GM19351 (cell line): Measurements from ENCODE around the gene EMP2.
"Not testable (repeated sequence)": the region's sequence is repeated elsewhere in the genome, so short reads cannot be mapped to it uniquely, and the experiment has no call there.

Experiments
- ATAC-seq: cut with Tn5 transposase; IDR thresholded peaks from one replicate; pipeline ENCODE4 v1.9.1; 2021; ENCODE audit warnings: mild to moderate bottlenecking, moderate library complexity; ENCODE audit not compliant: unreplicated experiment

Gene EMP2, protein sequence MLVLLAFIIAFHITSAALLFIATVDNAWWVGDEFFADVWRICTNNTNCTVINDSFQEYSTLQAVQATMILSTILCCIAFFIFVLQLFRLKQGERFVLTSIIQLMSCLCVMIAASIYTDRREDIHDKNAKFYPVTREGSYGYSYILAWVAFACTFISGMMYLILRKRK

GRCh38 chr16:10579965-10580882, at the start of gene EMP2:
Gene EMP2, minus strand, starts transcription at chr16:10580598. Its CDS starts 32,981 bp downstream, at chr16:10547617.
- no peak for ATAC-seq

GRCh38 chr16:10629592-10629963, 49.2 kb upstream of the EMP2 start:
- no peak for ATAC-seq

- no peak for ATAC-seq
Measured at GRCh38 chr16:10625595-10626357, 45.4 kb upstream of the EMP2 start.

- no peak for ATAC-seq
Measured at GRCh38 chr16:10624527-10624926, 44.1 kb upstream of the EMP2 start.

- no peak for ATAC-seq
Measured at GRCh38 chr16:10623059-10623458, 42.7 kb upstream of the EMP2 start.

DNA sequence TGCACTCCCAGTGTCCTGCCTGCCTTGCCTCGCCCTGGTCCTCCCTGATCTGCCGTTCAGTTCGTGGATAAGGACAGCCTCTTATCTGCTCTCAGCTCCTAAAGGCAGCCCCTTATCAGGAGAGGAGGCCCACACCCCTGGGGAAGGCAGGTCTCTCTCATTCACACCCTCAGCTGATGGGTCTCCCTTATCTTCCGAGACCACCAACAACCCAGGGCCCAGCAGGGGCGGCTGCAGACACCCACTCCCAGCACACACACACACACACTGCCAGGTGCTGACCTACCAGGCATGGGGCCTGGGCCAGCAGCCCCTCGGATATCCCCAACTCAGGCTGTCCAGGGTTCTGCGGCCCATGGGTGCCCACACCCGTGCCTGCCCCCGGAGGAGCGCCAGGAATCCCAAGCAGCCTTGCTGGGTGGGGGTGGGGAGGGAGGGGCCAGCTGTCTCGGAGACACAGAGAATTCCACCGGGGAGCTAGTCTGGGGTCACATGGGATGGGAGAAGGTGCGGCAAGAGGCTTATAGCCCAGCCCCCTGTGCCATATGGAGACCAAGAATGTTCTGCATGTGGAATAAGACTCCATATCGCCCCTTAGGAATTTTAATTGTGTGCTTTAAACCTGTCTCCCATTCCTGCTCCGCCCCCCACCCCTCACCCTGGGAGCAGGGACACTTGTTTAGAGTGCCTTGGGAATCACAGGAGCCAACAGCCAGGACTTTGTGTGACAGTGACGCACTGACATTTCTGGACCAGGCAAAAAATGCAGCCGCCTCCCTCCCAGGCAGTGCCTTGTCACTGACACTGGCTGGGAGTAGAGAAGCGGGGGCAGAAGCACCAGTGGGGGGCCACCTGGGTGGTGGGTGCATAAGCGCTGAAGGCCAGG, 41.9 kb upstream of the EMP2 start:
- no peak for ATAC-seq

DNA sequence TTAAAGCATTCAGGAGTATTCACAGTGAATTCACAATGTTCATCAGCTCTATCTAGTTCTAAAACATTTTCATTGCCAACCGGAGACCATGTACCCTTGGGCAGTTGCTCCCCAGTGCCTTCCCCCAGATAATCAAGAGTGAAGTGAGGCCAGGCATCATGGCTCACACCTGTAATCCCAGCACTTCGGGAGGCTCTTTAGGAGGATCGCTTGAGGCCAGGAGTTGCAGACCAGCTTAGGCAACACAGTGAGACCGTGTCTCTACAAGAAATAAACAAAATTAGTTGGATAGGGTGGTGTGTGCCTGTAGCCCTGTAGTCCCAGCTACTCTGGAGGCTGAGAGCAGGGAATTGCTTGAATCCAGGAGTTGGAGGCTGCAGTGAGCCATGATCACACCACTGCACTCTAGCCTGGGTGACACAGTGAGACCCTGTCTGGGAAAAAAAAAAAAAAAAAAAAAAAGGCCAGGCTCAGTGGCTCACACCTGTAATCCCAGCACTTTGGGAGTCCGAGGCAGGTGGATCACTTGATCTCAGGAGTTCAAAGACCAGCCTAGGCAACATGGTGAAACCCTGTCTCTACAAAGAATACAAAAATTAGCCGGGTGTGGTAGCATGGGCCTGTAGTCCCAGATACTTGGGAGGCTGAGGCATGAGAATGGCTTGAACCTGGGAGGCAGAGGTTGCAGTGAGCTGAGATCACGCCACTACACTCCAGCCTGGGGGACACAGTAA, 41.0 kb upstream of the EMP2 start:
- ATAC-seq, result not testable (repeated sequence)

DNA sequence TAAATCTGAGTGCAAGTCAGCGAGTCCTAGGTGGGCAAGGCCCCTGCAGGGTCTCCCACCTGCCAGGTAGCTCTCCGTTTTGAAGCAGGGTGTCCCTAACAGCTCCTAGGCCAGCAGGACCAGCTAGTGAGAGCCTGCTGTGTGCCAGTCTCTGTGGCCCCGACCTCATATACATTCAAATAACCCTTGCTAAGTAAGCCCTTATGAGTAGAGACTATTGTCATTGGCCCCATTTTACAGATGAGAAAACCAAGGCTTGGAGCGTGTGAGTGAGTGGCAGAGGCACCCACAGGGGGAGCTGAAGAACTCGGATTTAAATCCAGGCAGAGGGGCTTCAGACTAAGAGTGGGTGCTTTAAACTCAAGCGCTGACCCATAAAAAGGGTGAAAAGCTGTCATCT, 39.7 kb upstream of the EMP2 start:
- no peak for ATAC-seq

DNA sequence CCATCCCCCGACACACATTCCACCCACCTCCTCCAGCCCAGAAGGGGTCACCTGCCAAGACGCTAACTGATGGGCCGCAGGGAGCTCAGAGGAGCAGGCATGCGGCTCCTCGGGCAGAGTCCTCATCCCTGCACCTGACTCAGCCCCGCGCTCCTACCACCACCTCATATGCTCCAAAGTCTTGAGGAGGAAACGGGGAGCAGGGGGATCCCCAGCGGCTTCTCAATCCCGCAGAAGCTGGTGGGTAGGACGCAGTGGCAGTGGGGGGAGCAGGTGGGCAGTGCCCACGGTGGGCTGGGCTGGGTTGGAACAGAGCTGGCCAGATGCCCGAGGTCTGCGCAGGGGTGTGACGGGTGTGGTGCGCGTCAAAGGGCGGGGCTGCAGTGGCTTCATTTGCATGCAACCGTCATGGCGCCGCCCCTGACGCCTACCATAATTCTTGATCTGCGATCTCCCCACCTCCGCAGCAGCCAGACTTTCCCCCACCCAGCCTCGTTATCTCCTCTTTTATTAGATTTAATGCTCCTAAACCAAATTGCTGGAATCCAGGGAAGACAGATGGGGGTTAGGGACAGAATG, 39.0 kb upstream of the EMP2 start:
- no peak for ATAC-seq

GRCh38 chr16:10618710-10619209, 38.4 kb upstream of the EMP2 start:
- no peak for ATAC-seq

DNA sequence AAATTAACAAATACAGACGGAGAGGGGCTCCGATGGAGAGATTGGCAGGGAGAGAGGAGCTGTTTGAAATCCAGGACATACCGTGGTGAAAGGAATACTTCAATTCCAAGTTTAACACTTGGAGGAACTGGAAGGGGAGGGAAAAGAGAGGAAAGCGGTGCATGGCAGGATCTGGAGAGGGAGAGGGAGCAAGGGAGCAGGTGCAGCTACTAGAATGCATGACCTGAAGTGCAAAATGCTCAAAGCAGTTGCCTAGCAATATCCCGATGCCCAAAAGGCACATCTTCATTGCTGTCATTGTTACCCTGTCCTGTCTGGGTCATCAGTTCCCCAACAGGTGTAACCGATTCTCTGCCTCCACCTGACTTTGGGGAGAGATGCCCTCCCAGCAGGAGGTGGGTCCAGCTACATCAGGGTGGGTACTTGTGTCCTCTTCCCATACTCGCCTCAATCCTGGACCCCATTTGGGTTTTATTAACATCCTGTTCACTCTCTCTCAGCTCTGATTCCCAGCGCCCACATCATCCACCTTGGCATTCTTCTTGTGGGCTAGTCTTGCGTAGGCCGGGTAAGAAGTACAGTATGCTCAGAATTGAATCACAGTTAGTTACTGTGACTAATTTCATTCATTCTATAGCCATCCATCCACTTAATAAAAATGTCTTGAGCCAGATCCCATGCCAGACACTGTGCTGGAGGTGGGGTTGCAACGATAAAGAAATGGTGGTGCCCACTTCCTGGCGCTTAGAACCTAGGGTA, 37.4 kb upstream of the EMP2 start:
- ATAC-seq, result no peak

DNA sequence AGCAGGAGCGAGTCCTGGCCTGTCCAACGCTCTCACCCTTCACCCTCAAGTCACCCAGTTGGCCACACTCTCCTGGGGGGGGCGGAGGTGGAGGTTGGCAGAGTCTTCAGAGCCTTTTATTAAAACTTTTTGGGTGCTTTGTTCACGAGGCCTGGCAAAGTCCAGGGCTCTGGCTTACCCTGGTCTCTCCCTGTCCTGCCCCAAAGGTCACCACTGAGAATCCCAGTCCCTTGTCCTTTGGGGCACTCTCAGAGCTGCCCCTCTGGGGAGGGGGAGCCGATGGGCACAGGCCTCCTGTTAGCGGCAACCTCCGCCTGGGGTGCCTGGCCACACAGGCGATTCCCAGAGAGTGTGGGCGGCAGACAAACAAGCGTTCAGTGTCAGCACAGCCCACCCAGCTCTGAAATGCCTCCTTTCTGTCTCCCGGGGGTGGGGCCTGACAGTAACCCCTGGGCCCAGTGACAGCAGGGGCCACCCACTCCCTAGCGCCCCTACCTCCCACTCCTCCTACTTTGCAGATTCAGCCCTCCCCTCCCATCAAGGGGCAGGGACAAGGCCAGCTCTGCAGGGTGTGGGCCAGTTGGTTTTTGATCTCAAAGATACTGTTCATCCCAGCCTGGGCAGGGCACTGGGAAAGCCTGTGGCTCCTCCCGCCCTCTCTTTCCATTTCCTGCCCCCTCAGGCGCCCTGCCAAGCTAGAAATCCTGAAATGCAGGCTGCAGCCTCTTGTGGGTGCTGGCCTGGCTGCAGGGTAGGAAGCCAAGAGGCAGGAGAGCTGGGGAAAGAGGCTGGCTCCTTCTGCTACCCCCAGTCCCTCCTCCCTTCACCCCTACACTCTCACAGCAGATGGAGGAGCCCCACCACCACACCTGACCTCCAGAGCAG, 36.6 kb upstream of the EMP2 start:
- no peak for ATAC-seq

GRCh38 chr16:10616419-10616755, 36.0 kb upstream of the EMP2 start:
- no peak for ATAC-seq

DNA sequence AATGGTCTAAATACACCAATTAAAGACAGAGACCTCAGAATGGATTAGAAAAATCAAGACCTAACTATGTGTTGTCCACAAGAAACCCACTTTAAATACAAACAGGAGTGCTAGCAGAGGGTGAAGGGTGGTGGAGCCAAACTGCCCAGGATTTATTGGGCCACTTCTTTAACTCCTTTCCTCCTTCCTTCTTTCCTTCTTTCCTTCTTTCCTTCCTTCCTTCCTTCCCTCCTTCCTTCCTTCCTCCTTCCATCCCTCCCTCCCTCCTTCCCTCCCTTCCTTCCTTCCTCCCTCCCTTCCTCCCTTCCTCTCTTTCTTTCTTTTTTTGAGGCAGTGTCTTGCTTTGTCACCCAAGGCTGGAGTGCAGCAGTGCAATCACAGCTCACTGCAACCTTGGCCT, 34.3 kb upstream of the EMP2 start:
- ATAC-seq, result no peak

- peak; percentile 60 for ATAC-seq
Measured at GRCh38 chr16:10613785-10614485, 33.5 kb upstream of the EMP2 start.

DNA sequence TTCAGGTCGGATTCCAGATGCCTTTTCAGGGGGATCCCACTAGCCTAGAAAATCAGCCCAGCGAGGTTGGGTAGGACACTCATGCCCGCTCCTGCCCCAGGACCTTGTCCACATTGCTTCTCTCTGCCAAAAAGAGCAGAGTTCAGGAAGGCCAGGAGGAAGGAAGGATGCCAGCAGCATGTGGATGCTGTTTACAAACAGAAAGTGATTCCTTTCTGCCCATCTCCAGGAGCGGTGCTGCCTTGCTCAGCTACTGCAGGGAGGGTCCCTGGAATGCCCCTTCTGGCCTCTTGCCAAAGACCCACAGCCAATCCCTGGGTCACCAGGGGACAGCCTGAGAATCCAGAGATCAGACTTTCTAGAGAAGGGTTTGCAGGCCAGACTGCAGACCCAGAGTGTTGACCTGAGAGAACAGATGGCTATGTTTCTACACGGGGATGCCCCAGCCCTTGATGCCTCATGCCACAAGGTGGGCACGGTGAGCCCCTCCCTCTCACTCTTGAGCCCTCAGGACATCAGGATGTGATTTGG, 32.3 kb upstream of the EMP2 start:
- no peak for ATAC-seq

- no peak for ATAC-seq
Measured at GRCh38 chr16:10611825-10612342, 31.5 kb upstream of the EMP2 start.
